Stimulated activated naive CD8-positive, alpha-beta T cell treated with anti-CD3 and anti-CD28 coated beads, Interleukin-15, amount 100 ng/mL, for 72 hours (primary cell): ENCODE results near the gene GYPA.
A peak's percentile ranks its signal among the peaks of the same experiment; 100 is the strongest.
"Not testable (repeated sequence)": the region's sequence is repeated elsewhere in the genome, so short reads cannot be mapped to it uniquely, and the experiment has no call there.

Experiments used
- ATAC-seq: fragments of 150-1000 bp; cut with Tn5 transposase; 2 replicates; pipeline ENCODE4 v1.10.0; 2021; ENCODE audit warnings: mild to moderate bottlenecking, moderate library complexity
- DNase-seq, 2 donors: peaks; one replicate each; pipeline ENCODE4 v3.0.0; 2021 to 2022
- H3K27ac Mint-ChIP-seq, 2 donors: one replicate each; pipeline ENCODE4 v1.8.0; 2022; ENCODE audit warnings: mild to moderate bottlenecking in 2 of 2, mixed read lengths in 2 of 2, moderate library complexity in 2 of 2
- H3K27me3 Mint-ChIP-seq: one replicate; pipeline ENCODE4 v1.8.0; 2022; ENCODE audit warnings: mixed read lengths
- H3K4me1 Mint-ChIP-seq: one replicate; pipeline ENCODE4 v1.8.0; 2022; ENCODE audit warnings: mild to moderate bottlenecking, mixed read lengths
- H3K4me3 Mint-ChIP-seq, 2 donors: one replicate each; pipeline ENCODE4 v1.8.0; 2022; ENCODE audit warnings: mild to moderate bottlenecking in 2 of 2, mixed read lengths in 2 of 2, moderate library complexity in 1 of 2
- H3K9me3 Mint-ChIP-seq, 2 donors: one replicate each; pipeline ENCODE4 v1.8.0; 2022; ENCODE audit warnings: mixed read lengths in 2 of 2

Gene GYPA

DNA sequence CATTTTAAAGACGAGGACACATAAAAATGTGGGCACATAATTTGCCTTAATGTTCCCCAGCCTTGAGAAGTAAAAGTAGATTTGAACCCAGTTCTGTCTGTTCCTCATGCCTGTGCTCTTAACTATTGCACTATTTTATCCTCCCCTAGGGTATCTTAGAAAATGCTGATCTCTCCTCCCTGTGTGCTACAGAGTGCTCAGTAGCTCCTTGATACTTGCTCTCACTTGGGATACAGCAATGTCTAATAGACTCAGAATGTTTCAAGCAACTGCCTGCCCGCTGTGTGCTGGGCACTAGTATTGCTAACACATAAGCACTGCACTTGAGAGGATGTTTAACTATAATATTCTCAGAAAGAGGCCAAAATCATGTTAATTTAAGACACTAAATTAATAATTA lies 971 bp downstream of the GYPA start:
- H3K4me1 Mint-ChIP-seq, H3K27me3 Mint-ChIP-seq, H3K27ac Mint-ChIP-seq, DNase-seq, ATAC-seq, H3K4me3 Mint-ChIP-seq, H3K9me3 Mint-ChIP-seq: not testable (repeated sequence)

DNA sequence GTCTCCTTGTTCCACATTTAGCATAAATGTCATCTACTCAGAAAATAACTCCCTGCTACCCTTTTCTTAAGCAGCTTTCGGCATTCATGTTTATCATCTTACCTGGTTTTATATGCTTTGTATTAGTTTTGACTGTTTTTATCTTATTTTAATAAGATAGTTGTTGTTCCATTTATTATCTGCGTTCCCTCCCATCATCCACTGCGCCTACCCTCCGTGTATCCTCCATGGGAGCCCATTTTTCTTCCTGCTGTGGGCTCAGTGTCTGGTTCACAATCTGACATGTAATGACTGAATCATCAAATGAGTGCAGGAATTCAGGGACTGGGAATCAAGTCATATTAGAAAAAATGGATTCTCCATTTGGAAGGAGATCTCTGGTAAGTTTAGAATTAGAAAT lies 2.3 kb downstream of the GYPA start:
- H3K27me3 Mint-ChIP-seq, H3K4me1 Mint-ChIP-seq: not testable (repeated sequence)

DNA sequence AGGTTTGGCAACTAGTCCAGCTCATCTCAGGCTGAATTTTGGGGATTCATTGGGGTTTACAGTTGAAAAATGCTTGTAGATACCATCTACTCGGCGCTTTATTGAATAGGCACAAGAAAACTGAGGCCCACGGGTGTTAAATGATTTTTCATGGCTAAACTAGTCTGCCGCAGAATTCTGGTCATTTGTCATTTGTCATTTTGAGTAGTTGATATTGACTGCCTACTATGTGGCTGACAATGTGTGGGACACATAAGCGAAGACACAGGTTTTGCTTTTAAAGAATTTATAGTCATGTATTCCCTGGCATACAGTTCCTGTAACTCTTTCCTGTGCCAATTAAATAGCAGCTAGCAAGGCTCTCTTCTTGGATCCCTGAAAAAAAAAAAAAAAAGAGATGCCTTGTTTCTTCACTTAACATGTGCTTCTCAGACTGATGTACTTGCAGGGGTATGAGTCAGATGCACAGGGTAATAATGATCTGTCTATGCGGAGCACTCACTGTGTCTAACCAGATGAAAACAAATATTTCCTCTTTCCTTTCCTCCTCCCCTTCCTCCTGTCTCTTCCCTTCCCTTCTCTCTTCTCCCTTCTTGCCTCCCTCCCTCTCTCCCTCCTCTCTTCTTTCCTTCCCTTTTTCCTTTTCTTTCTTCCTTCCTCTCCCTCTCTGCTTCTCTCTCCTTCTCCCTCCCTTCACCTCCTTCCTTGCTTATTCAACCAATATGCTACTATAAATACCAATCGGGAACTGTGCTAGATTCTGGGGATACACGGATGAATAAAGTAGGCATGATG lies 3.2 kb downstream of the GYPA start:
- H3K27me3 Mint-ChIP-seq, H3K9me3 Mint-ChIP-seq, H3K4me1 Mint-ChIP-seq, DNase-seq, ATAC-seq, H3K4me3 Mint-ChIP-seq: not testable (repeated sequence)
- H3K27ac Mint-ChIP-seq = peak overlapping the region in 1 of 2 donors; percentile 62

More for the DNA sequence above, 2.3 kb downstream of the GYPA start:
- H3K4me3 Mint-ChIP-seq, DNase-seq, H3K9me3 Mint-ChIP-seq, ATAC-seq, H3K27ac Mint-ChIP-seq: not testable (repeated sequence)

DNA sequence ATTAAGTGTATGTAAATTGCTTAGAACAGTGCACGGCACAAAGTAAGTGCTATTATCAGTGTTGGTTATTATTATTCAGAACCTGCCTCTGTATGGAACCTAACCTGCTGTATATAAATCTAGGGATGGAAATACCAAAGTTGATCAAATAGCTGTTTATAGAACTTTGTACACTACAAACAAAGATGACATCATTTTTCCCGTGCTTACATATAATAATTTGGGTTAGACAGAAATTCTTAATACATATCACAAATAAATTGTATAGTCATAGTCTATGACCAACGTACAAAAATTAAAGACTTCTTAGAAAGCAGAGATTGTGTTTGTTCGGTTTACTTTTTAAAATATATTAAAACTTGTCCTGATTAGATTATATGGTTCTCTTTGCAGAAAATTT lies 4.3 kb downstream of the GYPA start:
- not testable (repeated sequence) for DNase-seq, H3K27ac Mint-ChIP-seq, H3K4me1 Mint-ChIP-seq, H3K9me3 Mint-ChIP-seq, H3K4me3 Mint-ChIP-seq, ATAC-seq, H3K27me3 Mint-ChIP-seq

DNA sequence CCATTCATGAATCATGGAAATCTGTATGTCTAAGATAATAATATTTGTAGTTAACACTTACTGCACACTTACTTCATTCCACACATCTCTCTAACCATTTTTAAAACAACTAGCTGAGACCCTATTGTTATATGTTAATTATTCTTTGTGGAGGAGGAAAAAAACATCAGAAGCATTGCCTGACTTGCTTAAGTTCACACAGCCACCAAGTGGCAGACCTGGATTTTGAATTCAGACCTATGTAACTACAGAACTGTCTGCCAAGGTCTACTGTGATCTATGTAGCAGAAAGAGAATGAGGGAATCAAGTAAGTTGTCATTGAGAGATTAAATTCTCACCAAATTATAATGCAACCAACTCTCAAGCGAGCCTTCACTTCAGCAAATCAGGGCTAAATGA lies 10.4 kb downstream of the GYPA start:
- not testable (repeated sequence) for H3K27ac Mint-ChIP-seq, ATAC-seq, DNase-seq, H3K27me3 Mint-ChIP-seq, H3K4me3 Mint-ChIP-seq, H3K4me1 Mint-ChIP-seq, H3K9me3 Mint-ChIP-seq

DNA sequence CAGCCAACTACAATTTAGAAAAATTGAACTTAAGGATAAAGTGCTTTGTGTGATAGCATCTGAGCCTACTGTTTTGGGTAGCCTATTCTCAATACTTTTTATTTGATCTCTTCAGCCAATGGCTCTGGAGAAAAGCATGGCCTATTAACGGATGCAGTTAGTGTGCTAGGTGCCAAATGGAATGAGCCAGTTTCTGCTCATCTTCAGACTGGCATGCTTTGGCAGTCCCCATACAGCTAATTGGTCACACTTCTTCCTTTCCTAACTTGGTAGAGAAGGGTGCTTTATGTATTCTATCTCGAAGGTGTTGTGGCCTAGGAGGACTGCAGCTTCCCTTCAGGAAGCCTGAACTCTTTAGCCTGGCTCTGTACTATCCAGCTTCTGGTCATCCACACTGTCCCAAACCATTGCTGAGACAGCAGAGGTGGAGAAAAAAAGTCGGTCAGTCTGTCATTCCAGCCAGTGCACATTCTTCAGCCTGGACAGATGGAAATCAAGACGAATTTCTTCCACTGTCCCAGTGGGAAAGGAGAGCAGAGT lies 11.1 kb downstream of the GYPA start:
- not testable (repeated sequence) for H3K4me3 Mint-ChIP-seq, ATAC-seq

DNA sequence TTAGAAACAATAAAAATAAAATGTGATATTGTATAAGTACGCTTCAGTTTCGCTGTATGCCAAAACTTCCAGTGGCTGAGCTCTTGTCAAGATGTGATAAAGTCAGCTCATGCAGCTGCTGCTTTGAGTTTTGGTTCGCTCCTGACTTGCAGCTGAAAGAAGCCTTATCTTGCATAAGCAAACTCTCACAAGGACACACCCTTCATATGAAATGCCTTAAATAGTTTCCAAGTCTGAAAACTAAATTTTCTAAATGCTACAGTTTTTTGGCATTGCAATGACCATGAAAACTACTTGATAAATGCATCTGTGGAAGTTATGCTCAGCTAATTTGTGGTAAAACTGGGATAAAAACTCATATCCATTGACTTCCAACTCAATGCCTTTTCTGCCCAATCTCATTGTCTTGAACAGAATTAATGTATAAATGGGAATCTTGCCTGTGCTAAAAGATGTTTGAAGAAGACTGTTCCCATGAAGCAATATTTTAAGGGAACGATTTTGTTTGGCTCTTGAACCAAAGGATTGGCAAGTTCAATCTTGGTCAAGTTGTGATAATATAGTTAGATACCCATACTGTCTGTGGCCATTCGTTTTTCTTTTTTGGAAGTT lies 11.7 kb downstream of the GYPA start:
- not testable (repeated sequence) for H3K27ac Mint-ChIP-seq

More for the DNA sequence above, 11.1 kb downstream of the GYPA start:
- DNase-seq, H3K27ac Mint-ChIP-seq, H3K27me3 Mint-ChIP-seq, H3K9me3 Mint-ChIP-seq, H3K4me1 Mint-ChIP-seq: not testable (repeated sequence)

DNA sequence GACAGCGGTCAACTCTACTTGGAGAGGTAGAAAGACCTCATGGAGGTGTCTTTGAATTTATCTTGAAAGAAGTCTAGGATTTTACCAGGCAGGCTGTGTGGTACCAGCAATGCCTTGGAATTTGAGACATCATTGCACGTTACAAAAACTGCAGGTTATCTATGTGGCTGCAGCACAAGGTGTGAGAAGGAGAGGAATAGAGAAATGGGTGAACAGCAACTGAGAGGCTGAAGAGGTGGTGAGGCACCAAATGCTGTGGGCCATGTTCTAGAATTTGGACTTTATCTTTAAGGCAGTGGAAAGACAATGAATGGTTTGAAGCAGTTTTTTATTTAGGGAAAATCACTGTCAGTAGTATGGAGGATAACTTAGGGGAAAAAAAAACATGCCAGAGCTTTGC lies 15.4 kb downstream of the GYPA start:
- not testable (repeated sequence) for H3K9me3 Mint-ChIP-seq, H3K4me1 Mint-ChIP-seq, DNase-seq, H3K4me3 Mint-ChIP-seq, H3K27me3 Mint-ChIP-seq, ATAC-seq
- peak overlapping the region in 1 of 2 donors; percentile 11 for H3K27ac Mint-ChIP-seq

More for the DNA sequence above, 11.7 kb downstream of the GYPA start:
- not testable (repeated sequence) for H3K9me3 Mint-ChIP-seq, H3K27me3 Mint-ChIP-seq, ATAC-seq, H3K4me3 Mint-ChIP-seq, DNase-seq, H3K4me1 Mint-ChIP-seq

DNA sequence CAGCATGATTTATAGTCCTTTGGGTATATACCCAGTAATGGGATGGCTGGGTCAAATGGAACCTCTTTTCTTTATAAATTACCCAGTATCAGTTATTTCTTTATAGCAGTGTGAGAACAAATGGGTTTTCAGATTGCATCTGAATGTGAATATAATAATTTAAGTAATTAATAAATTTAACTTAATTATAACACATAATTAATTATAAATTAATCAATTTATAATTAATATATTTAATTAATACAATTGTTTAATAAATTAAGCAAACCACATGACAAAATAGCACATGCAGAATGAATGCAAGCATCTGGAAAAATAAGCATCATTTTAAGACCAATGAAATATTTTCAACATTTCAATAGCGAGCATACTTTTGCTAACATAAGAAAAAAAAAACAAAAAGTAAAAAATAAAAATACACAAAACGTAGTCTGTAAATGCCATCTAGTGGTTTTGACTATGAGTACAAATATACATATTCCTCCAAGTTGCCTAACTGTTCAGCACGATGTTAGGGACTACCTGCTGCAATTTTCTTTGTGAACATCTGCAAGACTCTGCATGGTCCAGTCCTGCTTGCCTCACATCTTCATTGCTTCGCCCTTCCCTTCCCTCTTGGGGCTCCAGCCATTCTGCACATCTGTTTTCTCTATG lies 16.4 kb downstream of the GYPA start:
- H3K4me3 Mint-ChIP-seq, ATAC-seq, H3K9me3 Mint-ChIP-seq, H3K27ac Mint-ChIP-seq, DNase-seq, H3K4me1 Mint-ChIP-seq, H3K27me3 Mint-ChIP-seq: not testable (repeated sequence)

DNA sequence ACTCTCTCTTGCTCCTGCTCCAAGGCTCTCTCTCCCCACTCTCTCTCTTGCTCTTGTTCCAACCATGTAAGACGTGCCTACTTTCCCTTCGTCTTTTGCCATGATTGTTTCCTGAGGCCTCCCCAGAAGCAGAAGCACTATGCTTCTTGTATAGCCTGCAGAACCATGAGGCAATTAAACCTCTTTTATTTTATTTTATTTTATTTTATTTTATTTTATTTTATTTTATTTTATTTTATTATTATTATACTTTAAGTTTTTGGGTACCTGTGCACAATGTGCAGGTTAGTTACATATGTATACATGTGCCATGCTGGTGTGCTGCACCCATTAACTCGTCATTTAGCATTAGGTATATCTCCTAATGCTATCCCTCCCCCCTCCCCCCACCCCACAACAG lies 17.2 kb downstream of the GYPA start:
- not testable (repeated sequence) for H3K4me3 Mint-ChIP-seq, H3K9me3 Mint-ChIP-seq, DNase-seq, ATAC-seq, H3K27ac Mint-ChIP-seq, H3K27me3 Mint-ChIP-seq, H3K4me1 Mint-ChIP-seq

DNA sequence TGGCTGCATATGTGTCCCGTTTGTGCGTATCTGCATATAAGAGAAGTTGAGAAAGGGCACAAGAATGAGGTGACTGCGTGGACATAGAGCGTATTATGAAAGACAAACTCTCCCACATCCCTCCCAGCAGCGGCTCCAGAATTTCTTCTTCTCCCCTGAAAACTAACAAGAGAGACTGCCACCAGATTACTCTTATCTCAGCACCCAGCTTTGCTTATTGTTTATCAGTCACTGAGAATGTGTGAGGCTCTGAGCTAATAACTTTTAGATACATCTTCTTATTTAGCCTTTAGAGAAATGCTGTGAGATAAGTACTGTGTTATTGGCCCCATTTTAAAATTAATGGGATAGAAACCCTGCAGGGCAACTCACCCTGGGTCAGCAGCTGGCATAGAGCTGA lies 20.8 kb downstream of the GYPA start:
- ATAC-seq, H3K27me3 Mint-ChIP-seq, H3K27ac Mint-ChIP-seq: not testable (repeated sequence)

DNA sequence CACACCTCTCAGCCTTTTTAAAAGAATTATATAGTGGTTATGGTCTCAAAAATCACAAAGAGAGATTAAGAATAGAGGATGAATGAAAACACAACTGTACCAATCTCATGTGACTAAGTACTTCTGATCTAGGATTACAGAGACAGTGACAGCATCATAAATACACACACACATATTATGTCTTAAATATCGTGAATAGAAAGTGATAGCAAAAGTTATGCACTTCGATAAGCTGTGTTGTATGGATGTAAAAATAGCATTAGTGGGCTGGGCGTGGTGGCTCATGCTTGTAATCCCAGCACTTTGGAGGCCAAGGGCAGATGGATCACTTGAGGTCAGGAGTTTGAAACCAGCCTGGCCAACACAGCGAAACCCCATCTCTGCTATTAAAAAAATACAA lies 25.0 kb downstream of the GYPA start:
- Mint-ChIP-seq H3K9me3 (no peaks in the 10 kb centered on the region), H3K27me3 (peaks cover 7% of the 10 kb centered on the region), H3K4me1 (no peaks in the 10 kb centered on the region), H3K27ac (no peak overlapping the region), H3K4me3 (no peak overlapping the region)
- ATAC-seq = no peak
- DNase-seq = no peak

More for the DNA sequence above, 20.8 kb downstream of the GYPA start:
- not testable (repeated sequence) for H3K4me1 Mint-ChIP-seq, H3K9me3 Mint-ChIP-seq, DNase-seq, H3K4me3 Mint-ChIP-seq

DNA sequence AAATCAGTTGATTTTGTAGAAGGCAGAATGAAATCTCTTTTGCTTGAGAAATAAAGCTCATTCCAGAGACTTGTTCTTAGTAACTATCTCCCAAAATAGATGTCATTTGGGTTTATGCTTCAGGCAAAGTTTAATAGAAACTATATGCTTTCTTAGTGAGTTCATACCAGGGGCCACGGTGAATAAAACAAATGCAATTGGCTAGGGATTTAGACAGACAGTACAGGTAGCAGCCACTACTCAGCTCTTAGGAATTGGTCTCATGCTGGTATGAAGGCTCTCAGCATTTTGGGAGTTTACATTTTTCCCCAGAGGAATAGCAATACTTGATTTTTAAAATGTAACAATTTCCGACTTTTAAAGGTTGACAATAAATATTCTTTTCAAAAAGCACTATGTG lies 27.0 kb downstream of the GYPA start:
- Mint-ChIP-seq H3K4me3 (no peak overlapping the region), H3K27ac (no peak overlapping the region), H3K27me3 (peaks cover 7% of the 10 kb centered on the region), H3K9me3 (no peaks in the 10 kb centered on the region), H3K4me1 (no peaks in the 10 kb centered on the region)
- ATAC-seq (no peak), DNase-seq (no peak)

DNA sequence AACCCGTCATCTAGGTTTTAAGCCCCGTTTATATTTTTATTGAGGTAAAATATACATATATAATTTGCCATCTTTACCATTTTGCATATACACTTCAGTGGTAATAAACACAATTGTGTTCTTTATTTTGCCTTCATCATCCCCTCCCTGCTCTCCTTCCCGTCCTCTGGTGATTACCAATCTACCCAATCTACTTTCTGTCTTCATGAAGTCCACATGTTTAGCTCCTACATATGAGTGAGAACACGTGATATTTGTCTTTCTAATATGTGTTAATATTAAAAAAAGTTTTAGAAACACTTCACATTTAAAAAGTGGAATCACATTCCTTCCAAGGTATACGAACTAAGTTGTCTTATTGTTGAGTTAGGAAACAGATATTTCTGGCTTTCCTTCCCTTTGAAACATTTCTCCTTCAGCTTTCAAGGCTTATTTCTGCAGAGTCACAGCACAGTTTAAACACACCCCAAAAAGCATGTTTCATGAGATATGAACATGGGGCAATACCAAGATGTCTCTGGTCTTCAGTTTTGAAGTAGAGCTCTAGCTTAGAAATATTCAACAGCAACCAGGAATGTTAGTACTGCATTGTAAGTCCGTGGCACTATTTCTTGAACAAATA lies 35.9 kb downstream of the GYPA start:
- Mint-ChIP-seq H3K4me3 (no peak overlapping the region), H3K4me1 (no peaks in the 10 kb centered on the region), H3K27me3 (peaks cover 7% of the 10 kb centered on the region), H3K27ac (no peak overlapping the region), H3K9me3 (no peaks in the 10 kb centered on the region)
- ATAC-seq (no peak), DNase-seq (no peak)

DNA sequence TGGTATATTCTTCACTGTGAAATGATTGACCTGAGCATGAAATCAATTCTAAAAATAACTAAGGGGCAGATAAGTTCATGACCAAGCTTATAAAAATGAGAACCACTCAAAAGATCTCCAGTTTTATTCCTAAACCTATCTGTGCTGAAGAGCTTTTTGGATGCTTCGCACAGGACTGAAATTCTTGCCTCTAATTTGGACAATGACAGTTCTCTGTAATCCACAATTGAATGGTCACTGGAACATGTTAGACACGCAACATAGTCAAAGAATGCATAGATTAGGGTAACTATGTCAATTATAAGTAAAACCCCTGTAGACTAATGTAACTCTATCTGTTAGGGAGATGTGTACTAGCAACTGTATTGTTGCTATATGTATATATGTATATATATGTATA lies 42.7 kb downstream of the GYPA start:
- not testable (repeated sequence) for H3K9me3 Mint-ChIP-seq, DNase-seq, H3K4me1 Mint-ChIP-seq, H3K27ac Mint-ChIP-seq, ATAC-seq, H3K4me3 Mint-ChIP-seq
- H3K27me3 Mint-ChIP-seq = peaks cover 19% of the 10 kb centered on the region
